Measurements from ENCODE around the gene GALK1.
A peak's percentile ranks its signal among the peaks of the same experiment; 100 is the strongest.

Gene GALK1

DNA sequence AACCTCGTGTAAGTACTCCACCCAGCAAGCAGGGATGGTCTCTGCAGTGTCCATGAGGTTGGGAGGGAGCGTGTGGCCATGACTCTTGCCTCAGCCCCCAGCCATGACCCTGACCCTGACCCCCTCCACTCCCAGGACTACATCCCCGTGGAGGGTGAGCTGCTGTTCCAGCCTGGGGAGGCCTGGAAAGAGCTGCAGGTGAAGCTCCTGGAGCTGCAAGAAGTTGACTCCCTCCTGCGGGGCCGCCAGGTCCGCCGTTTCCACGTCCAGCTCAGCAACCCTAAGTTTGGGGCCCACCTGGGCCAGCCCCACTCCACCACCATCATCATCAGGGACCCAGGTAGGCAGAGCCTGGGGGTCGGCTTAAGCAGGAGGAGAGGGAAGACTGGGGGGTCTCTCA lies 16.3 kb downstream of the GALK1 start:
- DNase-seq = no peak

DNA sequence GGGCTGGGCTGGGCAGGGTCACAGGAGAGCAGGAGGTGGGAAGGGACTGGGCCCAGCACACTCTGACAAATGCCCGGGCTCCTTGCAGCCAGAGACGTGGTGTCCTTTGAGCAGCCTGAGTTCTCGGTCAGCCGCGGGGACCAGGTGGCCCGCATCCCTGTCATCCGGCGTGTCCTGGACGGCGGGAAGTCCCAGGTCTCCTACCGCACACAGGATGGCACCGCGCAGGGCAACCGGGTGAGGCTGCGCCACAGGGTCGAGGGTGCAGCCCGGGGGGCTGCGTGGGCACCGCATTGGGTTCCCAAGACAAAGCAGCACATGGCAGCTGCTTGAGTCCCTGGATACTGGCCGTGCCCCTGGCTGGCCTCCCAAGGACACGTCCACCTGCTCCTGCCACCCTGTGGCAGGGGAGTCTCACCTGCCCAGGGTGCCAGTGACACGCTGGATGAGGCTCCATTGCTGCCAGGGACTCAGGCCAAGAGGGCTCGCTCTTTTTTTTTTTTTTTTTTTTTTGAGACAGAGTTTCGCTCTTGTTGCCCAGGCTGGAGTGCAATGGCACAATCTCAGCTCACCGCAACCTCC lies 21.3 kb downstream of the GALK1 start:
- no peak for DNase-seq

DNA sequence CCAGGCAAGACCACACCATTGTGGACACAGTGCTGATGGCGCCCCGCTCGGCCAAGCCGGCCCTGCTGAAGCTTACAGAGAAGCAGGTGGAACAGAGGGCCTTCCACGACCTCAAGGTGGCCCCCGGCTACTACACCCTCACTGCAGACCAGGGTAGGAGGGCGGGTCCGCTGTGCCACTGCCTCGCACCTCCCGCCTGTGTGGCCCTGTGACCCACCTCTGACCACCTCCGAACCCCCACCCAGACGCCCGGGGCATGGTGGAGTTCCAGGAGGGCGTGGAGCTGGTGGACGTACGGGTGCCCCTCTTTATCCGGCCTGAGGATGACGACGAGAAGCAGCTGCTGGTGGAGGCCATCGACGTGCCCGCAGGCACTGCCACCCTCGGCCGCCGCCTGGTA lies 22.7 kb downstream of the GALK1 start:
- no peak for DNase-seq

DNA sequence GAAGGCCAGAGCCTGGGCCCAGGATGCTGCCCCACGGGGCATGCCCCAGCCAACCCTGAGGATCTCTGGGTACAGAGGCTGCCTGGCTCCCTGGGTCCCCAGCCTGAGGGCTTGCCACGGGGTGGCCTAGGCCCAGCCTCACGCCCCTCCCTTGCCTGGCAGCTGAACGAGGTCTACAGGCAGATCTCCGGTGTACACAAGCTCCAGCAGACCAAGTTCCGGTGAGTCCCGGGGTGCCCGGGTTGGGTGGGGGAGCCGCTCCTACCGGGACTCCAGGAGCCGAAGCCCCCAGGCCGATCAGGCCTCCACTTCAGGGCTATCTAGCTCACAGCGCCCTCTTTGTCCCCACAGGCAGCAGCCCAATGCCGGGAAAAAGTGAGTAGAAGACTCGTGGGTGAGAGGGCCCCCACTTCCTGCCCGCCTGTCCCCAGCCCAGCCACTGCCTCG lies 24.3 kb downstream of the GALK1 start:
- DNase-seq = no peak

GRCh38 chr17:75740215-75740614 lies 24.8 kb downstream of the GALK1 start:
- DNase-seq = no peak

DNA sequence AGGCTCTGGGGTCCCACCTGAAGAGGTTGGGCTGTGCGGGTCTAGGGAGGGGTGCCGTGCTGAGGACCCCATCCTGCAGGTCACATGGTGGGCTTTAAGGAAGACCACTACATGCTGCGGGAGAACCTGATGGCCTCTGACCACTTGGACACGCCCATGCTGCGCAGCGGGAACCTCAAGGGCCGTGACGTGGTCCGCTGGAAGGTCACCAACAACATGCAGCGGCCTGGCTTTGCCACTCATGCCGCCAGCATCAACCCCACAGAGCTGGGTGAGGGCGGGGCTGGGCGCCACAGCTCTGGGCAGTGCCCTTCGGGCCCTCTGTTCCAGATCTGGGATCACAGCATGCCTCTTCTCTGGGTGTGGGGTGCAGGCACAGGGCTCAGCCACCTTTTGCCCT lies 25.2 kb downstream of the GALK1 start:
- no peak for DNase-seq

DNA sequence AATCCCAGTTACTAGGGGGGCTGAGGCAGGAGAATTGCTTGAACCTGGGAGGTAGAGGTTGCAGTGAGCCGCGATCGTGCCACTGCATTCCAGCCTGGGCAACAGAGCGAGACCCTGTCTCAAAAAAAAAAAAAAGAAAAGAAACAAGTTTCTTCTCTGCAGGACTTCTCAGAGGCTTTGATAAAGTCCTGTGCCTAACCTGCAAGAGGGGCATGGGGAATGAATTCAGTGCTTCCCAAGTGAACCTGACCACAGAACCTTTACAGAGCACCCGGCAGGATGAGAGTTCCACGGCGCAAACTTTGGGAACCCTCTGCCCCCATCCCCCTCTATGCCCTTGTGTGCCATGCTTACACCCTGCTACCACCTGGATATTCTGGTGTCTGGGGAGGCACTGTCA lies 25.8 kb downstream of the GALK1 start:
- DNase-seq = no peak

DNA sequence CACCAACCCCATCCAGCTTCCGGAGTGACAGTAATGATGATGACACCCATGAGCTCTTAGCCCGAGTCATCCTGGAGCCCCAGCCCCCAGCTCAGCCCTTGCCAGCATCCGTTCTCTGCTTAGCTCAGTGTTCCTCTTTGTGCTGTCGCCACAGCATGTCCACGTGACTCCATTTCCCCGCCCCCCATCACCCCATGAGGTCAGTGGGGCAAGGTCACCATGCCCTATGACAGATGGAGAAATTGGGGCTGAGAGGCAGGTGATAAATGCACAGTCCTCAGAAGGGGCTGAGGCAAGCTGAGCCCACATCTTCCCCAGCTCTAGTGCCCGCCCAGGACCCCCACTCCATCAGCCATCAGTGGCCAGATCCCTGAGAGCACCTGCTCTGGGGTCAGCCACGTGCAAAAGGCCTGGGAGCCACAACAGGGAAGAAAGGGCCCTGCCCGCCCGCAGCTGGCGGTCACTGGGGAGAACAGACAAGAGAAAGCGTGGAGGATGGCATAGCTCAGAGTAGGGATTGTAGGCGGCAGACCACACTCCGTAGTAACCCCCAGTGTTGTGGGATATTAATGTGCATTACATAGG lies 26.7 kb downstream of the GALK1 start:
- peak; percentile 37 for DNase-seq

DNA sequence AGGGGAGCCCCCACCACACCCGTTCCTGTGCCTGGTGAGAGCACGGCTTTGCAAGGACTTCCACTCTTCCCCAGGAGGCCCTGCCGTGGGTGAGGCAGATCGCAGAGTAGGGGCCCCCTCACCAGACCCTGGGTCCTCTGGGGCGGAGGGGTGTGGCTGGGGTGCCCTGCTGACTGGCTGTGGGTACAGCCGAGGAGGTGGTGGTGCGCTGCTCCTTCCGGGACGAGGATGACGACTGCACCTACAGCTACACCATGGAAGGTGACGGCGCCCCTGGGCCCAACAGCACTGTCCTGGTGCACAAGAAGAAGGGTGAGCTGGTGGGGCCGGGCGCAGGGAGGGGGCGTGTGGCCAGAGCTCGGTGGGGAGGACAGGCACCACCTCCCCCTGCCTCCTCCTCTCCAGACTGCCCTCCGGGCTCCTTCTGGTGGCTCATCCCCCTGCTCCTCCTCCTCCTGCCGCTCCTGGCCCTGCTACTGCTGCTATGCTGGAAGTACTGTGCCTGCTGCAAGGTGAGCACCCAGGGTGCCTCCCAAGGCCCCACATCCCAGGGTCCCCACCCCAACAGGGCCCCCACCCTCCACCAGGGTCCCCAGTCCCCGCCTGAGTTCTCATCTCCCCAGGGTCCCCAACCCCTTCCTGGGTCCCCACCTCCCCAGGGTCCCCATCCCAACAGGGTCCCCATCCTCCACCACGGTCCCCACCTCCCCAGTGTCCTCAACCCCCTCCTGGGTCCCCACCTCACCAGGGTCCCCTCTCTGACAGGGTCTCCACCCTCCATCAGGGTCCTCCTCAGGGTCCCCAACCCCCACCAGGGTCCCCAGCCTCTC lies 27.6 kb downstream of the GALK1 start:
- no peak for DNase-seq

- DNase-seq = no peak
These were observed 28.7 kb downstream of the GALK1 start for GRCh38 chr17:75736173-75736835.

GRCh38 chr17:75734674-75735294 lies 30.2 kb downstream of the GALK1 start:
- no peak for DNase-seq

DNA sequence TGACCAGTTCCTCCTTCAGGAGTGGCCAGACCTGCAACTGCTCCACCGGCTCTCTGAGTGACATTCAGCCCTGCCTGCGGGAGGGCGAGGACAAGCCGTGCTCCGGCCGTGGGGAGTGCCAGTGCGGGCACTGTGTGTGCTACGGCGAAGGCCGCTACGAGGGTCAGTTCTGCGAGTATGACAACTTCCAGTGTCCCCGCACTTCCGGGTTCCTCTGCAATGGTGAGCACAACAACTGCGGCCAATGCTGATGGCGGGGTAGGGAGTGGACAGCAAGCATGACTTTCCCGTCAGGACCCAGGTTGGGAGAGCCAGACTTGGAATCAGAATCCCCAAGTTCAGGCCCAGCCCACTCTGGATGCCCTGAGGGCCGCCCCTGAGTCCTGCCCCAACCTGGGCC lies 31.5 kb downstream of the GALK1 start:
- no peak for DNase-seq

DNA sequence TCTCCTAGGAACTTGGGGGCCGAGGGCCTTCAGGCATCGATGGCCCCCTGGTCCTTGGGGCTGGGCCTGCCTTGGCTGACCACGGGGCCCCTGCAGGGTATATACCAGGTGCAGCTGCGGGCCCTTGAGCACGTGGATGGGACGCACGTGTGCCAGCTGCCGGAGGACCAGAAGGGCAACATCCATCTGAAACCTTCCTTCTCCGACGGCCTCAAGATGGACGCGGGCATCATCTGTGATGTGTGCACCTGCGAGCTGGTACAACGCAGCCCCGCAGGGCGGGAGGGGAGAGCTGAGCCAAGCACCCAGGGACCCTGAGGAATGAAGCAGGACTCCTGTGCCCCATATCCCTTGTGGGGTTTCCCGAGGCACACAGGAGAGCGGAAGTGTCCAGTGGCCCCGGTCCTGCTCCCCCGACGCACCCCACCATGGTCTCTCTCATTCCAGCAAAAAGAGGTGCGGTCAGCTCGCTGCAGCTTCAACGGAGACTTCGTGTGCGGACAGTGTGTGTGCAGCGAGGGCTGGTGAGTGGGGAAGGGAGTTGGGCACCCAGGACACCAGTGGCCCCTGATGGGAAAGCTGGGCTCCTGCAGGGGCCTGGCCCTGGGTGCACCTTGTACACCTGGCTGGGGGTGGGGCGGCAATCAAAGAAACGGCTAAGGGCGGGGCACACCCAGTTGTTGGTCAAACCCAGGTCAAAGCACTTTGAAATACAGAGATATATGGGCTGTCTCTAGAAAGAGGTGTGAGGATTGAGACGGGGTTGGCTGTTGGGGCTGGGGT lies 33.1 kb downstream of the GALK1 start:
- DNase-seq = no peak

DNA sequence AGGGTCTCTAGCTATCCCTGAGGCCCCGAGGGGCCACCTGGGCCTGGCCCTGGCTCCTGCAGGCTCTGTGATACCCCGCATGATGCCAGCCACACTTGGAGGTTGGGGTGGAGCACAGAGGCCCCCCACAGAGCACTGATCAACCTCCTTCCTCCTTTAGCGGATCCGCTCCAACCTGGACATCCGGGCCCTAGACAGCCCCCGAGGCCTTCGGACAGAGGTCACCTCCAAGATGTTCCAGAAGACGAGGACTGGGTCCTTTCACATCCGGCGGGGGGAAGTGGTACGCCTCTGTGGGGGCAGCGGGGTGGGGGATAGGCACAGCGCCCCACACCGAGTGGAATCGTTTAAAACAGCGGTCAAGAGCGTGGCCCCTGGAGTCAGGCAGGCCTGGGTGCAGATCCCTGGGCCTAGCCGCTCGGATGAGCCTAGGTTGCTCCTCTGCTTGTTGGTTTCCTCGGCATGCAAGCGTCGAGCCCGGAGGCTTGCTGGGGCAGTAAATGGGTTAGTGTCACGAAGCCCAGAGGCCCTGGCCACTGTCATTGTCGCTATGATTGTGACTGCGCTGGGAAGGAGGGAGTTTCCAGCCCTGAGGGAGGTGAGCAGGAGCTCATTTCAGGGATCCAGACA lies 33.8 kb downstream of the GALK1 start:
- DNase-seq = no peak

DNA sequence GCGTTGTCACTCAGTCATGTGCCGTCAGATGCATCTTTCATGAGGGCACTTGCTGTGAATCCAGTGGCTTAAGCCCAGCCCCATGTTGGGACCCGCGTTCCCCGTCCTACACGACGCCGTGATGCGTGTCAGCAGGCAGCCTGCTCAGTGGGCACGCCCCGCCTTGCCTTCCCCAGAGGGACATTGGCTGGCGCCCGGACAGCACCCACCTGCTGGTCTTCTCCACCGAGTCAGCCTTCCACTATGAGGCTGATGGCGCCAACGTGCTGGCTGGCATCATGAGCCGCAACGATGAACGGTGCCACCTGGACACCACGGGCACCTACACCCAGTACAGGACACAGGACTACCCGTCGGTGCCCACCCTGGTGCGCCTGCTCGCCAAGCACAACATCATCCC lies 34.9 kb downstream of the GALK1 start:
- no peak for DNase-seq

DNA sequence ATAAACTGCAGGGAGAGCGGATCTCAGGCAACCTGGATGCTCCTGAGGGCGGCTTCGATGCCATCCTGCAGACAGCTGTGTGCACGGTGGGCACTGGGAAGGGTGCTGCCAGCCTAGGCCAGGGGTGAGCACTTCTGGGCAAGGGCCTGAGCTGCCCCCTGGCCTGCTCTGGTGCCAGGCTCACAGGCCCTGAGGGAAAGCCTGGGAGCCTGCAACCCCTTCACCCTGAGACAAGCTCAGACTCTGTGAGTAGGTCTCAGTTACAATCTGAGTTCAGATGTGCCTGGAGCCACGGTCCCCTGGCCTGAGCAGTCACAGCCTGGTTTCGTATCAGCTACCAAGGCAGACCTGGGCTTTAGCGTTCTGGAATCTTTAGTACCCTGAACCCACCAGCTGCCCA lies 35.6 kb downstream of the GALK1 start:
- DNase-seq = no peak

- DNase-seq = no peak
These were observed 37.6 kb downstream of the GALK1 start for GRCh38 chr17:75727391-75727790.

DNA sequence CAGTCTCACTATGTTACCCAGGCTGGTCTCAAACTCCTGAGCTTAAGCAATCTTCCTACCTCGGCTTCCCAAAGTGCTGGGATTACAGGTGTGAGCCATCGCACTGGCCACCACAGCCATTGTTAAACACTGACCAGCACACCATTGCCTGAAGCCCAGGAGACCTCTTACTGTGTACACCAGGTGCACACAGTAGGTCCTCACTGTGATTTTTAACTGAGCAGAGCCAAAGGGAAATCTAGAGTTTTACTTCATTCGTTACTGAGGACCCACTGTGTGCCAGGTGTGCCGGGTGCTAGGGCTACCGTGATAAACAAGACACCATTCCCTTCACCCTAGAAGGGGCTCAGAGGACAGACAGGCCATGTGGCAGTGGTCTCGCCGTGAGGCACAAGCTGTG lies 39.5 kb downstream of the GALK1 start:
- DNase-seq = no peak

DNA sequence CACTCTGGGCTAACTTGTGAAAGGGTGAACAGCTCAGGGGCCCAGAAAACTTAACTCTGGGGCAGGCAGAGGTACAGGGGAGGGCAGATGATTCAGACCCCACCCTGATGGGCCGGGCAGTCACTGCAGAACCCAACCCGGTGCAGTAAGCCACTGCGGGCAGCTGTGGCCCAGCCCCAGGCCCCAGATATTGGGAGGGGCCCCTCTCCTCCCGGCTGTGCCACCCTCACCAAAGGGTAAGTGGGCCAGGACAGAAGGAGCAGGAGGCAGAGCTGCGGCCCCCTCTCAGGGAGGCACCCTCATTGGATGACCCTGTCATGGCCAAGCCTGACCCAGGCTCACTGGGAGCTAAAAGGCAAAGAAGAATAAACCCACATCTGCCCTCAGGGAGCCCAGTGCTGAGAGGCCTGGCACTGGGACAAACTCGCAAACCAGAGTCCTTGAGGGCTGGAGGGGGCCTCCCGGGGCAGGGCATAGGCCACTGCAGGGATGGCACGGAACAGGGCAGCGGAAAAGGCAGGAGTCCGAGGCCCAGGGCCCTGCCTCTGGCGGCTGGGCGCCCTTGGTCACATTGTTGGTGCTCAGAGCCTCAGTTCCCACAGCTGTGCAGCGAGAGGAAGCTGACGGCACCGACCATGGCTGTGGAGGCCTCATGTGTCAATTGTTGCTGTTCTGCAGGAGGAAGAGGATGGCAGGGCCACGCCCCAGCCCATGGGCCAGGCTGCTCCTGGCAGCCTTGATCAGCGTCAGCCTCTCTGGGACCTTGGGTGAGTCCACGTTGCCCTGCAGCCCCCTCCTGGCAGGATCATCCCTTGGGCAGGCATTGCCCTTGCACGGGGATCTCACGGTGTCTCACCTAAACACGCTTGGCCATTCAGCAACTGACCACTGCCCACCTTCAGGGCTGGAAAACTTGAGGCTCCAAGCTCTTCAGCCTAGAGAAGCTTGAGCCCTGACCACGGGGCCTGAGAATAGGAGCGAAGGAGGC lies 40.7 kb downstream of the GALK1 start:
- DNase-seq = no peak

GRCh38 chr17:75723171-75723930 lies 41.6 kb downstream of the GALK1 start:
- DNase-seq = no peak
